Motor neuron (in vitro differentiated cells): ENCODE measurements around the gene SH2D6. TPM values are rescaled to one million over a fixed set of nuclear protein-coding genes. Genes with fewer than 3 reads are reported as not detected.
"Not testable (repeated sequence)": the region's sequence is repeated elsewhere in the genome, so short reads cannot be mapped to it uniquely, and the experiment has no call there.

Experiments
- ATAC-seq, 8 experiments: fragments of 200-7000 bp; cut with Tn5 transposase; replicated peaks in 6 of 8; 2 replicates each; pipeline ENCODE4 v1.8.0; 2021; ENCODE audit warnings: mild to moderate bottlenecking in 8 of 8, moderate library complexity in 8 of 8
- H3K27ac ChIP-seq, 2 donors: fragments of 250-450 bp; sonication (Bioruptor Pico); 2 replicates each; pipeline ENCODE4 v1.9.0; 2021; ENCODE audit warnings: antibody characterized with exemption in 2 of 2, mild to moderate bottlenecking in 2 of 2, moderate library complexity in 1 of 2
- H3K4me1 ChIP-seq, 2 donors: fragments of 250-450 bp; sonication (Bioruptor Pico); replicated peaks in 1 of 2; 2 replicates each; pipeline ENCODE4 v1.6.1; 2021; ENCODE audit warnings: antibody characterized with exemption in 2 of 2, mild to moderate bottlenecking in 2 of 2, moderate library complexity in 1 of 2
- H3K4me3 ChIP-seq, 5 donors: fragments of 250-450 bp; sonication (Bioruptor Pico); 2 replicates each; pipeline ENCODE4 v1.9.0; 2021; ENCODE audit warnings: antibody characterized with exemption in 5 of 5, mild to moderate bottlenecking in 5 of 5, moderate library complexity in 4 of 5
- WGBS, 10 experiments: fragments of 450-650 bp; shearing (Covaris generic); methylation state at CpG; one replicate each; pipeline ENCODE4 v1.0.0; 2022; 5-methylcytosine and 5-hydroxymethylcytosine counted together
- in situ Hi-C, 9 experiments: fragments of 400-800 bp; cut with MboI; loops; one replicate each; pipeline ENCODE4 v1.15.0; 2021; ENCODE audit warnings: low sequenced_read_pairs in 9 of 9, low pct_unique_long_range_greater_than_20kb in 2 of 9; ENCODE audit not compliant: unreplicated experiment in 9 of 9
- total RNA-seq, 8 experiments: library from RNA; unstranded; fragments of 300-600 nt; gene quantifications; 2 replicates each; pipeline versions ENCODE4 v1.2.3 to v1.2.4, GENCODE V29; 2022

Gene SH2D6
- total RNA-seq, 8 experiments from 2014 or later, result 0.38 to 2.4 (median 0.67) TPM

- in situ Hi-C loops, result no loop called here
- peak in 5 of 8 experiments; percentile 35 to 53 (median 47) for ATAC-seq
- no peak overlapping the region for H3K4me3 ChIP-seq
- H3K27ac ChIP-seq, result no peak overlapping the region
- 53 to 92% (median 74%) methylated on average over 2 to 8 of the region's 11 CpGs; no CpG with 5 or more reads in 4 of the 10 experiments for WGBS, 10 experiments
- H3K4me1 ChIP-seq, result peaks cover 0 to 21% of the 10 kb centered on the region in 2 donors
Observed at GRCh38 chr2:85470850-85471800, 52.6 kb downstream of the SH2D6 start.

GRCh38 chr2:85472261-85472660, 53.7 kb downstream of the SH2D6 start:
- in situ Hi-C loops, result no loop called here
- 26 to 100% (median 64%) methylated on average over 1 to 4 of the region's 4 CpGs; no CpG with 5 or more reads in 2 of the 10 experiments for WGBS, 10 experiments
- peak in 3 of 8 experiments; percentile 3 to 57 (median 20) for ATAC-seq
- Histone ChIP-seq H3K4me1 (peaks cover 0 to 27% of the 10 kb centered on the region in 2 donors), H3K4me3 (no peak overlapping the region), H3K27ac (no peak overlapping the region)

GRCh38 chr2:85475799-85476490, 57.4 kb downstream of the SH2D6 start:
- peak in 5 of 8 experiments; percentile 30 to 88 (median 65) for ATAC-seq

GRCh38 chr2:85476624-85477023, 58.1 kb downstream of the SH2D6 start:
- Histone ChIP-seq H3K27ac (peak overlapping the region in 1 of 2 donors; percentile 33), H3K4me1 (peaks cover 0 to 19% of the 10 kb centered on the region in 2 donors), H3K4me3 (no peak overlapping the region)
- no CpG with 5 or more reads among the region's 1 CpG for WGBS, 10 experiments
- ATAC-seq, result no peak
- in situ Hi-C loops, result no loop called here

More at GRCh38 chr2:85475799-85476490, 57.4 kb downstream of the SH2D6 start:
- peaks cover 0 to 25% of the 10 kb centered on the region in 2 donors for H3K4me1 ChIP-seq
- WGBS, 10 experiments, result 17 to 80% (median 53%) methylated on average over 1 to 2 of the region's 3 CpGs; no CpG with 5 or more reads in 6 of the 10 experiments
- H3K4me3 ChIP-seq, result no peak overlapping the region
- in situ Hi-C loops, result no loop called here
- peak overlapping the region in 1 of 2 donors; percentile 33 for H3K27ac ChIP-seq

DNA sequence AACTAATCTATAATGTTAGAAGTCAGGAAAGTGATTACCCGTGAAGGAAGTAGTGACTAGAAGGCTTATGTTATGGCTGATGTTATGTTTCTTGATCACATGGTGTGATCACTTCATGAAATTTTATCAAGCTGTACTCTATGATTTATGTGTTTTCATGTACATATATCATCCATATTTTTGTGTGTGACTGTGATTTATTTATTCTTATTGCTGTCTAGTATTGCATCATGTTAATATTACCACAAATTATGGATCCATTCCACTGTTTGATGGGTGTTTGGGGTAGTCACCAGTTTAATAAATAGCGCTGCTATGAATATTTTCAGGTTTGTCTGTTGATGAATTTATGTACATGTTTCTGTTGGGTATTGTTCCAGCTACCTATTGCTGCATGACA, 59.4 kb downstream of the SH2D6 start:
- H3K27ac ChIP-seq, result no peak overlapping the region
- peaks cover 0 to 19% of the 10 kb centered on the region in 2 donors for H3K4me1 ChIP-seq
- WGBS, 10 experiments, result 63 to 100% (median 100%) methylated on average over 1 to 2 of the region's 2 CpGs; no CpG with 5 or more reads in 2 of the 10 experiments
- H3K4me3 ChIP-seq, result no peak overlapping the region
- ATAC-seq, result no peak
- in situ Hi-C loops, result no loop called here

GRCh38 chr2:85481818-85482777, 63.6 kb downstream of the SH2D6 start:
- in situ Hi-C loops, result no loop called here
- Histone ChIP-seq H3K4me1 (no peaks in the 10 kb centered on the region), H3K27ac (no peak overlapping the region), H3K4me3 (no peak overlapping the region)
- no peak for ATAC-seq
- 74 to 100% (median 93%) methylated on average over 1 to 10 of the region's 13 CpGs; no CpG with 5 or more reads in 1 of the 10 experiments for WGBS, 10 experiments

DNA sequence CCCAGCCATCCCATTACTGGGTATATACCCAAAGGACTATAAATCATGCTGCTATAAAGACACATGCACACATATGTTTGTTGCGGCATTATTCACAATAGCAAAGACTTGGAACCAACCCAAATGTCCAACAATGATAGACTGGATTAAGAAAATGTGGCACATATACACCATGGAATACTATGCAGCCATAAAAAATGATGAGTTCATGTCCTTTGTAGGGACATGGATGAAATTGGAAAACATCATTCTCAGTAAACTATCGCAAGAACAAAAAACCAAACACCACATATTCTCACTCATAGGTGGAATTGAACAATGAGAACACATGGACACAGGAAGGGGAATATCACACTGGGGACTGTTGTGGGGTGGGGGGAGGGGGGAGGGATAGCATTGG, 66.1 kb downstream of the SH2D6 start:
- WGBS, 10 experiments, result no CpG with 5 or more reads among the region's 2 CpGs
- H3K27ac ChIP-seq, ATAC-seq, H3K4me1 ChIP-seq, H3K4me3 ChIP-seq, in situ Hi-C loops: not testable (repeated sequence)

GRCh38 chr2:85485815-85486214, 67.3 kb downstream of the SH2D6 start:
- H3K4me3 ChIP-seq, result no peak overlapping the region
- 13 to 87% (median 69%) methylated on average over 1 to 3 of the region's 3 CpGs; no CpG with 5 or more reads in 1 of the 10 experiments for WGBS, 10 experiments
- ATAC-seq, result peak in 2 of 8 experiments; percentile 40 to 56
- no peaks in the 10 kb centered on the region for H3K4me1 ChIP-seq
- no peak overlapping the region for H3K27ac ChIP-seq
- in situ Hi-C loops, result no loop called here

Other genes with a start within 250 kb of the SH2D6 start
- gene TGOLN2, start 90.7 kb upstream of the SH2D6 start, total RNA-seq, result 10 to 100 TPM; 26.6 to 89.1 (median 50.9) TPM
- 10 to 100 TPM in 7 of 8 experiments, 1 to 10 TPM in 1; 8.2 to 61.9 (median 19.1) TPM for gene RETSAT, start 64.2 kb upstream of the SH2D6 start, total RNA-seq
- 10 to 100 TPM; 15.4 to 21.1 (median 18.1) TPM for gene ELMOD3, start 63.9 kb upstream of the SH2D6 start, total RNA-seq
- gene CAPG, start 8.3 kb upstream of the SH2D6 start, total RNA-seq, result 10 to 100 TPM in 2 of 8 experiments, 1 to 10 TPM in 6; 3.7 to 54.7 (median 6.9) TPM
- 100 to 1,000 TPM in 7 of 8 experiments, 10 to 100 TPM in 1; 64.8 to 340 (median 147) TPM for gene MAT2A, start 120.5 kb downstream of the SH2D6 start, total RNA-seq
- gene GGCX, start 142.8 kb downstream of the SH2D6 start, total RNA-seq, result 10 to 100 TPM; 16.1 to 40.2 (median 26.6) TPM
- 10 to 100 TPM in 2 of 8 experiments, 1 to 10 TPM in 4, under 1 TPM in 2; 0.50 to 14.7 (median 2.0) TPM for gene VAMP8, start 158.9 kb downstream of the SH2D6 start, total RNA-seq
- 10 to 100 TPM in 3 of 8 experiments, 1 to 10 TPM in 1, under 1 TPM in 3, not detected in 1; 0.27 to 50.2 (median 4.1) TPM for gene VAMP5, start 165.7 kb downstream of the SH2D6 start, total RNA-seq
- gene RNF181, start 177.0 kb downstream of the SH2D6 start, total RNA-seq, result 100 to 1,000 TPM; 104 to 237 (median 191) TPM
- gene TMEM150A, start 184.0 kb downstream of the SH2D6 start, total RNA-seq, result 10 to 100 TPM in 4 of 8 experiments, 1 to 10 TPM in 4; 3.6 to 19.8 (median 8.3) TPM
- 10 to 100 TPM; 20.1 to 44.2 (median 27.8) TPM for gene C2orf68, start 193.4 kb downstream of the SH2D6 start, total RNA-seq
- 10 to 100 TPM; 25.8 to 61.3 (median 38.9) TPM for gene USP39, start 197.5 kb downstream of the SH2D6 start, total RNA-seq
- gene SFTPB, start 249.5 kb downstream of the SH2D6 start, total RNA-seq, result under 1 TPM; 0.16 to 0.77 (median 0.30) TPM